Testis (tissue), 3 donors: Measurements from ENCODE around the gene ARFGAP1. TPM values are rescaled to one million over a fixed set of nuclear protein-coding genes. Genes with fewer than 3 reads are reported as not detected.

Source experiments
- DNase-seq: peaks from one replicate; pipeline ENCODE4 v3.0.0-alpha.2; 2019
- H3K27ac ChIP-seq, 2 donors: fragments of 200-600 bp; sonication (generic); one replicate each; pipeline ENCODE4 v1.5.1; 2019
- H3K27me3 ChIP-seq: fragments of 200-600 bp; sonication (generic); one replicate; pipeline ENCODE4 v1.5.1; 2019
- H3K36me3 ChIP-seq: fragments of 200-600 bp; sonication (generic); one replicate; pipeline ENCODE4 v1.5.1; 2017; ENCODE audit warnings: low read depth; ENCODE audit errors: missing control alignments
- H3K4me1 ChIP-seq: fragments of 200-600 bp; sonication (generic); one replicate; pipeline ENCODE4 v1.5.1; 2019
- H3K4me3 ChIP-seq, 2 donors: fragments of 200-600 bp; sonication (generic); one replicate each; pipeline ENCODE4 v1.5.1; 2017 to 2019
- H3K9me3 ChIP-seq: fragments of 200-600 bp; sonication (generic); one replicate; pipeline ENCODE4 v1.5.1; 2017
- CTCF ChIP-seq, 3 experiments: fragments of 450-650 bp in 2 of 3; fragments of 200-600 bp in 1 of 3; sonication (generic) in 1 of 3; IDR thresholded peaks; one replicate each; pipeline ENCODE4 v1.5.1; 2016 to 2019; ENCODE audit warnings: antibody characterized with exemption in 3 of 3, mild to moderate bottlenecking in 2 of 3, moderate library complexity in 1 of 3
- POLR2A ChIP-seq: fragments of 450-650 bp; IDR thresholded peaks from one replicate; pipeline ENCODE4 v1.6.1; 2017; ENCODE audit warnings: antibody characterized with exemption, mild to moderate bottlenecking, moderate library complexity
- WGBS, 2 donors: methylation state at CpG; one replicate each; pipeline ENCODE4 v1.1.5; 2018; 5-methylcytosine and 5-hydroxymethylcytosine counted together
- intact Hi-C: fragments of 100-400 bp; cut with DNase I; formaldehyde crosslinking; loops from one replicate; pipeline ENCODE4 v1.15.1; 2023; ENCODE audit warnings: low total_unique reads
- polyA plus RNA-seq: library from polyadenylated mRNA; stranded (reverse); fragments of 350-450 nt; fragmentation: Illumina TruSeq; extraction: RNeasy Lipid Tissue Mini Kit (QIAGEN cat#74804); gene quantifications from one replicate; pipeline ENCODE4 v1.2.3, GENCODE V29; 2014; ENCODE audit warnings: low read depth, low replicate concordance; ENCODE audit not compliant: insufficient read depth
- total RNA-seq, 2 donors: library from RNA; depleted of rRNA; stranded (reverse); fragments of >200 nt; gene quantifications; one replicate each; pipeline ENCODE4 v1.2.3, GENCODE V29; 2016

The ARFGAP1 gene
- total and polyA plus RNA-seq, 3 donors from 2014 or later = 97.0 to 126 (median 110) TPM

DNA sequence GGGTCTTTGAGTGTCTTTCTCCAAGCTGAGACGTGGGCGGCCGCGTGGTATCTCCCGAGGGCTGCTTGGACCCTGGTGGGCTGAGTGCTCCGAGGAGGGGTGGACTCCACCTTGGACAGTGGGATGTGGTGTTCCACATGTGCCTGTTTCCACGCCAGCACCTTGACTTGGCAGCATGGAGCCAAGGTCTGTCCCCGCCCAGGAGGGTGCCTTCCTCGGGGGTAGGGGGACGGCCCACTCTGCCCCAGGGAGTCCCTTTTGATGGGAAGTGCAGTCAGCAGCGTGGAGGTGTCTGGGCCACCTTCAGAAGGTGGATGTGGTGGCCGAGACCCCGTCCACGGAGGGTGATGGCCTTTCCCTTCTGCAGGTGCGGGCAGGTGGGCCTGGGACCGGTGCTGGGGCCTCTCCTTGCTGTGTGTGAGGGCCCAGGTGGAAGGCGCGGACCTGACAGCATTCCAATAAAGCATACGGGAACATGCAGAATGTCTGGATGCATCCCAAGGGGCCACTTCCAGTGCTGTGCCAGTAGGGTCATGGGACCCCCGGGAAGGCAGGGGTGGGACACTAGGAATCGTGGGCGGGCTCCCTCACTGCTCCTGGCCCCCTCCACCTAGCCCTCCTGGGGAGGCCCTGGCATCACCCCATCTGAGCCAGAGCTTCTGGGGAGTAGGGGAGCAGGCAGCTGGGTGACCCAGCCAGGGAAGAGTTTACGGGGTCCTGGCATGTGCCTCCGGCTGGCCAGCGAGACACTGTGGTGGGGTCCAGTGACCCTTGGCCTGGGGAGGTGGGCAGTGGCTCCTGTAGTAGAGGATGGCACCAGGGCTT, 16.9 kb downstream of the ARFGAP1 start:
- H3K4me3 ChIP-seq = no peak overlapping the region
- intact Hi-C loops = no loop called here
- H3K4me1 ChIP-seq = no peaks in the 10 kb centered on the region
- TF ChIP-seq CTCF (IDR thresholded peaks at IDR 0.05) (no peak), POLR2A (no peak)
- no peaks in the 10 kb centered on the region for H3K36me3 ChIP-seq
- H3K27ac ChIP-seq = no peak overlapping the region
- no peaks in the 10 kb centered on the region for H3K9me3 ChIP-seq
- WGBS, 2 donors = 93 to 96% methylated on average over 4 to 25 of the region's 25 CpGs
- no peaks in the 10 kb centered on the region for H3K27me3 ChIP-seq
- no peak for DNase-seq

- no peaks in the 10 kb centered on the region for H3K9me3 ChIP-seq
- H3K36me3 ChIP-seq = no peaks in the 10 kb centered on the region
- no peak overlapping the region for H3K27ac ChIP-seq
- intact Hi-C loops = no loop called here
- TF ChIP-seq CTCF (IDR thresholded peaks at IDR 0.05) = no peak
- TF ChIP-seq POLR2A = no peak
- no peak overlapping the region for H3K4me3 ChIP-seq
- peaks cover 2% of the 10 kb centered on the region for H3K4me1 ChIP-seq
- WGBS, 2 donors = 79% methylated on average over 17 of the region's 17 CpGs; no CpG with 5 or more reads in 1 of the 2 donors
- no peak for DNase-seq
- no peaks in the 10 kb centered on the region for H3K27me3 ChIP-seq
These were observed 17.6 kb downstream of the ARFGAP1 start for GRCh38 chr20:63290136-63290676.

DNA sequence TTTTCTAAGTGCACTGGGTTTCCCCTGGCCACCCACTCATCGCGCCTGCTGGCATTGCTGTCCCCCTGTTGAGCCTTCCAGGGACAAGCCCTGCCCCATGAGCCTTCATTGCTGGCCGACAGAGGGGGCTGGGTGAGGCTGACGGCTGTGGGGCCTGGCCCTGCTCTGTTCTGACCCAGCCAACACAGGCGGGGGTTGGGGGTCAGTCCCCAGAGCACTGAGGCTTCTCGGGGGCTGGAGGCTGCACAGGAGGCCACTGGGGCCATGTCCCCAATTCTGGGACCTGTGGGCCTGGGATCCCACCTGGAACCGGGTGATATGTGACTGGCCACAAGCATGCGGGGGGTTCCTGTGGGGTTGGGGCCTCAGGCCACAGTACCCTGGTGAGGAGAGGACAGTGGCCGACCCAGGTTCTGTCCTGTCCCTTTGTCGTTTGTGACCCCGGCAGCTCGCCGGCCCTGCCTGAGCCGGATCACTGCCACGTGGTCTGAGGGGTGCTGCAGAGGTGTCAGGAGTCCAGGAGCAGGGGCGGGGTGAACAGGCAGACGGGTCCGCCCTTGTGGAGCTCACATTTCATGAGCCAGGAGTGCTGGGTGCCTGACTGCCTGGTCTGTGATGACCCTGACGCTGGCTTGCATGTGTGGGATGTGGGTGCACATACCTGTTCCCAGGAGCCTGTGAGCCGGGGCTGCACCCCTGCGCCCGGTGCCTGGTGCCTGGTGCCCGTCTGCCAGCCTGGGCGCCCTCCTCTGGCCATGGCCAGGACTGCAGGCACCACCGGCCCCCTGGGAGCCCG, 18.3 kb downstream of the ARFGAP1 start:
- Histone ChIP-seq H3K27ac (no peak overlapping the region), H3K4me3 (no peak overlapping the region), H3K4me1 (peaks cover 2% of the 10 kb centered on the region), H3K36me3 (no peaks in the 10 kb centered on the region), H3K9me3 (no peaks in the 10 kb centered on the region), H3K27me3 (no peaks in the 10 kb centered on the region)
- peak in 2 of 3 experiments; percentile 52 to 70 for TF ChIP-seq CTCF (IDR thresholded peaks at IDR 0.05)
- no peak for TF ChIP-seq POLR2A
- intact Hi-C loops = no loop called here
- no peak for DNase-seq
- 20 to 66% methylated on average over 1 to 26 of the region's 26 CpGs for WGBS, 2 donors

- Histone ChIP-seq H3K9me3 (no peaks in the 10 kb centered on the region), H3K36me3 (no peaks in the 10 kb centered on the region), H3K27me3 (no peaks in the 10 kb centered on the region), H3K4me3 (no peak overlapping the region), H3K27ac (no peak overlapping the region), H3K4me1 (peaks cover 2% of the 10 kb centered on the region)
- intact Hi-C loops = no loop called here
- TF ChIP-seq POLR2A (no peak), CTCF (IDR thresholded peaks at IDR 0.05) (no peak)
- DNase-seq = no peak
- 76 to 80% methylated on average over 7 to 10 of the region's 10 CpGs for WGBS, 2 donors
These were observed 19.2 kb downstream of the ARFGAP1 start for GRCh38 chr20:63291811-63292210.
